ENCODE results near the gene LPCAT1.

The LPCAT1 gene

GRCh38 chr5:1543398-1544293 lies 19.9 kb upstream of the LPCAT1 start:
- no peak overlapping the region for H3K27ac ChIP-seq (ENCODE audit: low read depth, low read length)
- no peak overlapping the region for H4K5ac ChIP-seq (ENCODE audit: low read length)
- H3K4ac ChIP-seq (ENCODE audit: low read depth, low read length), result no peak overlapping the region
- H2BK15ac ChIP-seq (replicated peaks; ENCODE audit: low read depth), result no peak overlapping the region
- H3K4me3 ChIP-seq (ENCODE audit: low read length), result no peak overlapping the region
- no peak overlapping the region for H2BK5ac ChIP-seq (ENCODE audit: low read length)
- no peaks in the 10 kb centered on the region for H3K27me3 ChIP-seq (ENCODE audit: insufficient read depth, low read length, poor library complexity)
- H3K9ac ChIP-seq (ENCODE audit: low read length), result no peak overlapping the region
- H4K8ac ChIP-seq (ENCODE audit: low read depth, low read length), result no peak overlapping the region
- H2BK120ac ChIP-seq (ENCODE audit: low read depth, low read length), result no peak overlapping the region
- H3K79me1 ChIP-seq (ENCODE audit: low read length), result no peaks in the 10 kb centered on the region
- H3K56ac ChIP-seq (ENCODE audit: low read length), result no peak overlapping the region
- WGBS (ENCODE audit: extremely low coverage, insufficient coverage, low lambda C conversion rate), result 100% methylated on average over 1 of the region's 8 CpGs
- DNase-seq, result no peak
- no peak overlapping the region for H3K23ac ChIP-seq (ENCODE audit: low read length)
- no peaks in the 10 kb centered on the region for H3K4me1 ChIP-seq (ENCODE audit: control insufficient read depth, low read depth, low read length)
- no peaks in the 10 kb centered on the region for H3K36me3 ChIP-seq (ENCODE audit: control insufficient read depth, insufficient read depth, low read length)
- H2AK5ac ChIP-seq (ENCODE audit: low read length), result no peak overlapping the region
- H3K18ac ChIP-seq (ENCODE audit: low read length), result no peak overlapping the region
- no peaks in the 10 kb centered on the region for H3K79me2 ChIP-seq (ENCODE audit: control insufficient read depth, insufficient read depth, low read length)
- no peak overlapping the region for H3K4me2 ChIP-seq (ENCODE audit: low read length)

- H2AK5ac ChIP-seq (ENCODE audit: low read length), result no peak overlapping the region
- no peak overlapping the region for H2BK5ac ChIP-seq (ENCODE audit: low read length)
- H3K4me3 ChIP-seq (ENCODE audit: low read length), result no peak overlapping the region
- H3K27ac ChIP-seq (ENCODE audit: low read depth, low read length), result no peak overlapping the region
- H3K4me2 ChIP-seq (ENCODE audit: low read length), result no peak overlapping the region
- H3K4ac ChIP-seq (ENCODE audit: low read depth, low read length), result no peak overlapping the region
- no peak overlapping the region for H3K18ac ChIP-seq (ENCODE audit: low read length)
- peak; percentile 35 for DNase-seq
- no peak overlapping the region for H4K5ac ChIP-seq (ENCODE audit: low read length)
- no peaks in the 10 kb centered on the region for H3K27me3 ChIP-seq (ENCODE audit: insufficient read depth, low read length, poor library complexity)
- no peaks in the 10 kb centered on the region for H3K36me3 ChIP-seq (ENCODE audit: control insufficient read depth, insufficient read depth, low read length)
- H3K4me1 ChIP-seq (ENCODE audit: control insufficient read depth, low read depth, low read length), result no peaks in the 10 kb centered on the region
- H2BK120ac ChIP-seq (ENCODE audit: low read depth, low read length), result no peak overlapping the region
- no peak overlapping the region for H3K9ac ChIP-seq (ENCODE audit: low read length)
- no peak overlapping the region for H2BK15ac ChIP-seq (replicated peaks; ENCODE audit: low read depth)
- no peak overlapping the region for H3K23ac ChIP-seq (ENCODE audit: low read length)
- no peak overlapping the region for H4K8ac ChIP-seq (ENCODE audit: low read depth, low read length)
- no peaks in the 10 kb centered on the region for H3K79me1 ChIP-seq (ENCODE audit: low read length)
- H3K79me2 ChIP-seq (ENCODE audit: control insufficient read depth, insufficient read depth, low read length), result no peaks in the 10 kb centered on the region
- no peak overlapping the region for H3K56ac ChIP-seq (ENCODE audit: low read length)
- WGBS (ENCODE audit: extremely low coverage, insufficient coverage, low lambda C conversion rate), result no CpG with 5 or more reads among the region's 3 CpGs
Observed at GRCh38 chr5:1542781-1543180, 19.0 kb upstream of the LPCAT1 start.

- H3K27ac ChIP-seq (ENCODE audit: low read depth, low read length), result no peak overlapping the region
- WGBS (ENCODE audit: extremely low coverage, insufficient coverage, low lambda C conversion rate), result no CpG with 5 or more reads among the region's 10 CpGs
Observed at GRCh38 chr5:1541702-1542400, 18.1 kb upstream of the LPCAT1 start.

GRCh38 chr5:1540831-1541701 lies 17.3 kb upstream of the LPCAT1 start:
- no CpG with 5 or more reads among the region's 11 CpGs for WGBS (ENCODE audit: extremely low coverage, insufficient coverage, low lambda C conversion rate)
- Histone ChIP-seq H3K27me3 (ENCODE audit: insufficient read depth, low read length, poor library complexity) (no peaks in the 10 kb centered on the region), H3K4me2 (ENCODE audit: low read length) (no peak overlapping the region), H3K56ac (ENCODE audit: low read length) (no peak overlapping the region), H2BK120ac (ENCODE audit: low read depth, low read length) (no peak overlapping the region), H3K79me2 (ENCODE audit: control insufficient read depth, insufficient read depth, low read length) (no peaks in the 10 kb centered on the region), H3K23ac (ENCODE audit: low read length) (no peak overlapping the region), H3K4me3 (ENCODE audit: low read length) (no peak overlapping the region), H3K9ac (ENCODE audit: low read length) (no peak overlapping the region), H3K27ac (ENCODE audit: low read depth, low read length) (no peak overlapping the region), H2BK5ac (ENCODE audit: low read length) (no peak overlapping the region), H3K18ac (ENCODE audit: low read length) (no peak overlapping the region), H3K79me1 (ENCODE audit: low read length) (no peaks in the 10 kb centered on the region), H3K36me3 (ENCODE audit: control insufficient read depth, insufficient read depth, low read length) (no peaks in the 10 kb centered on the region), H3K4ac (ENCODE audit: low read depth, low read length) (no peak overlapping the region), H4K8ac (ENCODE audit: low read depth, low read length) (no peak overlapping the region), H3K4me1 (ENCODE audit: control insufficient read depth, low read depth, low read length) (no peaks in the 10 kb centered on the region), H4K5ac (ENCODE audit: low read length) (no peak overlapping the region), H2BK15ac (replicated peaks; ENCODE audit: low read depth) (no peak overlapping the region), H2AK5ac (ENCODE audit: low read length) (no peak overlapping the region)
- DNase-seq, result no peak

More at GRCh38 chr5:1541702-1542400, 18.1 kb upstream of the LPCAT1 start:
- Histone ChIP-seq H2BK5ac (ENCODE audit: low read length) (no peak overlapping the region), H3K4me3 (ENCODE audit: low read length) (no peak overlapping the region), H2AK5ac (ENCODE audit: low read length) (no peak overlapping the region), H4K8ac (ENCODE audit: low read depth, low read length) (no peak overlapping the region), H2BK15ac (replicated peaks; ENCODE audit: low read depth) (no peak overlapping the region), H3K4ac (ENCODE audit: low read depth, low read length) (no peak overlapping the region), H3K27me3 (ENCODE audit: insufficient read depth, low read length, poor library complexity) (no peaks in the 10 kb centered on the region), H4K5ac (ENCODE audit: low read length) (no peak overlapping the region), H3K18ac (ENCODE audit: low read length) (no peak overlapping the region), H3K23ac (ENCODE audit: low read length) (no peak overlapping the region), H2BK120ac (ENCODE audit: low read depth, low read length) (no peak overlapping the region), H3K79me1 (ENCODE audit: low read length) (no peaks in the 10 kb centered on the region), H3K79me2 (ENCODE audit: control insufficient read depth, insufficient read depth, low read length) (no peaks in the 10 kb centered on the region), H3K4me2 (ENCODE audit: low read length) (no peak overlapping the region), H3K4me1 (ENCODE audit: control insufficient read depth, low read depth, low read length) (no peaks in the 10 kb centered on the region), H3K56ac (ENCODE audit: low read length) (no peak overlapping the region), H3K9ac (ENCODE audit: low read length) (no peak overlapping the region), H3K36me3 (ENCODE audit: control insufficient read depth, insufficient read depth, low read length) (no peaks in the 10 kb centered on the region)
- no peak for DNase-seq

- Histone ChIP-seq H3K79me2 (ENCODE audit: control insufficient read depth, insufficient read depth, low read length) (no peaks in the 10 kb centered on the region), H3K4me2 (ENCODE audit: low read length) (no peak overlapping the region), H3K9ac (ENCODE audit: low read length) (no peak overlapping the region), H3K18ac (ENCODE audit: low read length) (no peak overlapping the region), H3K56ac (ENCODE audit: low read length) (no peak overlapping the region), H3K27me3 (ENCODE audit: insufficient read depth, low read length, poor library complexity) (no peaks in the 10 kb centered on the region), H3K23ac (ENCODE audit: low read length) (no peak overlapping the region), H3K4me1 (ENCODE audit: control insufficient read depth, low read depth, low read length) (no peaks in the 10 kb centered on the region), H2BK15ac (replicated peaks; ENCODE audit: low read depth) (no peak overlapping the region), H2AK5ac (ENCODE audit: low read length) (no peak overlapping the region), H3K27ac (ENCODE audit: low read depth, low read length) (no peak overlapping the region), H3K36me3 (ENCODE audit: control insufficient read depth, insufficient read depth, low read length) (no peaks in the 10 kb centered on the region), H2BK5ac (ENCODE audit: low read length) (no peak overlapping the region), H4K8ac (ENCODE audit: low read depth, low read length) (no peak overlapping the region), H3K4me3 (ENCODE audit: low read length) (no peak overlapping the region), H4K5ac (ENCODE audit: low read length) (no peak overlapping the region), H3K4ac (ENCODE audit: low read depth, low read length) (no peak overlapping the region), H2BK120ac (ENCODE audit: low read depth, low read length) (no peak overlapping the region), H3K79me1 (ENCODE audit: low read length) (no peaks in the 10 kb centered on the region)
- WGBS (ENCODE audit: extremely low coverage, insufficient coverage, low lambda C conversion rate), result no CpG with 5 or more reads among the region's 3 CpGs
- no peak for DNase-seq
Observed at GRCh38 chr5:1540166-1540565, 16.4 kb upstream of the LPCAT1 start.

Measured in mesendoderm (in vitro differentiated cells).